ENCODE results near the gene IL36RN. TPM values are rescaled to one million over a fixed set of nuclear protein-coding genes. Genes with fewer than 3 reads are reported as not detected.

Gene IL36RN
- total RNA-seq, 2 experiments from 2014 or later = not detected

DNA sequence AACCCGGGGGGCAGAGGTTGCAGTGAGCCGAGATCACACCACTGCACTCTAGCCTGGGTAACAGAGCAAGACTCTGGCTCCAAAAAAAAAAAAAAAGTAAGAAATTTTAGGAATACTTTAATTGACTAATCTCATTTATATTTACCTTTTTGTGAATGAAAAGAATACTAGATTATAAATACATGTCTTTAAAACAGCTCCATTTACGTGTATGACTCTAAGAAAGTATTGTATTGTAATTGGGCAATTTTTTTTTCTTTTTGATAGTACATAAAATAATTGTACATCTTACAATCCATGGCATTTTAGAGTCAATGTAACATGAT, 45.7 kb upstream of the IL36RN start:
- Histone ChIP-seq H4K20me1 (ENCODE audit: insufficient read depth, low read length) (no peaks in the 10 kb centered on the region), H3K9me2 (ENCODE audit: insufficient read depth, low read length) (no peaks in the 10 kb centered on the region), H3K4me3 (ENCODE audit: low read depth, low read length, poor library complexity, severe bottlenecking) (no peak overlapping the region), H3K27ac (ENCODE audit: low read depth, low read length, poor library complexity, severe bottlenecking) (no peak overlapping the region), H3K4me2 (ENCODE audit: low read length) (no peak overlapping the region), H3K4me1 (ENCODE audit: insufficient read depth, low read length, poor library complexity, severe bottlenecking) (no peaks in the 10 kb centered on the region), H3K9me3 (ENCODE audit: low read length) (no peaks in the 10 kb centered on the region), H3K79me2 (ENCODE audit: insufficient read depth, low read depth, low read length) (no peaks in the 10 kb centered on the region), H2AFZ (ENCODE audit: low read length) (no peak overlapping the region), H3K36me3 (ENCODE audit: insufficient read depth, low read length) (no peaks in the 10 kb centered on the region)
- intact Hi-C loops (cut with micrococcal nuclease; ENCODE audit: unreplicated experiment) = no loop called here
- TF ChIP-seq EZH2phosphoT487 (IDR thresholded peaks at IDR 0.05; ENCODE audit: borderline replicate concordance, low read depth, low read length) (no peak), CTCF (conservative IDR thresholded peaks at IDR 0.05; ENCODE audit: low read length) (no peak)
- ChIA-PET POLR2A (no interaction called here), CTCF (ENCODE audit: unreplicated experiment) (no interaction called here)
- no TSS peak for BruUV-seq (replicated peaks)
- DNase-seq (ENCODE audit: low spot score) = no peak

DNA sequence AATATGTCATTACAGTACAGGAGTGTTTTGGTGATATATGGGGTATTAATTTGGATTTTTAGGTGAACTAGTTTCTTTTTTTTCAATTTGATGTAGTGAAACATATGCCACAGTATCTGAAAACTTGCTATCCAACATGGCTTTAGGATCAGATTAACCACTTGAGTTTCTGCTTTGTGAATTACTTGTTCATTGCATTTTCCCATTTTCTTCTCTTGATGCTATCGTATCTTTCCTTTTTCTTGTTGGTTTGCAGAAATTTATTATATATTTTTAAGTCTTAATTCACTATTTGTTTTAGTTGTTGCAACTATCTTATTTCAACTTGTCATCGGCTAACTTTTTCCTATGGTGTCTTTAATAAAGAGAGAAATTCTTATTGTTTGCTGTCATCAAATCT, 44.9 kb upstream of the IL36RN start:
- DNase-seq (ENCODE audit: low spot score) = no peak
- CTCF ChIA-PET (ENCODE audit: unreplicated experiment) = no interaction called here
- Histone ChIP-seq H3K9me3 (ENCODE audit: low read length) (no peaks in the 10 kb centered on the region), H3K27ac (ENCODE audit: low read depth, low read length, poor library complexity, severe bottlenecking) (no peak overlapping the region), H3K36me3 (ENCODE audit: insufficient read depth, low read length) (no peaks in the 10 kb centered on the region), H4K20me1 (ENCODE audit: insufficient read depth, low read length) (no peaks in the 10 kb centered on the region), H3K4me2 (ENCODE audit: low read length) (no peak overlapping the region), H3K4me1 (ENCODE audit: insufficient read depth, low read length, poor library complexity, severe bottlenecking) (no peaks in the 10 kb centered on the region), H3K79me2 (ENCODE audit: insufficient read depth, low read depth, low read length) (no peaks in the 10 kb centered on the region), H3K9me2 (ENCODE audit: insufficient read depth, low read length) (no peaks in the 10 kb centered on the region), H3K4me3 (ENCODE audit: low read depth, low read length, poor library complexity, severe bottlenecking) (no peak overlapping the region), H2AFZ (ENCODE audit: low read length) (no peak overlapping the region)
- BruUV-seq (replicated peaks) = no TSS peak
- TF ChIP-seq CTCF (conservative IDR thresholded peaks at IDR 0.05; ENCODE audit: low read length) (no peak), EZH2phosphoT487 (IDR thresholded peaks at IDR 0.05; ENCODE audit: borderline replicate concordance, low read depth, low read length) (no peak)
- intact Hi-C loops (cut with micrococcal nuclease; ENCODE audit: unreplicated experiment) = no loop called here
- POLR2A ChIA-PET = no interaction called here

DNA sequence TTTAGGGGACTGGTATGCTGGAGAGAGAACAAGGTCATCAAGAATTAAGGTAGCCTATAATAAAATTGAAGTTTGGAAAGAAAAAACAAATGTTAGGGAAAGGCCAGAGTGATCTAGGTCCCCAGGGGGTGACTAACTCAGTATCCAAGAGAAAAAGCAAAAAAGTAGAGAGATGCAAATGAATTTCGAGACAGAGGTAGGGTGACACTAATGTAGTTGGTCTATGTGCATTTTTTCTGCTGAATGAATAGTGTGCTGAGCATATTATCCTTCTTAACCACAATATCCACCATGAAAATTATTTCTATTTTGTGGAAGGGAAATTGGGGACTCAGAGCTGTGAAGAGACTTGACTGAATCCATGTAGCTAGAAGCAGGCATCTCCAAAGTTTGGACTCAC, 44.0 kb upstream of the IL36RN start:
- intact Hi-C loops (cut with micrococcal nuclease; ENCODE audit: unreplicated experiment) = no loop called here
- no peak overlapping the region for H3K4me2 ChIP-seq (ENCODE audit: low read length)
- no peaks in the 10 kb centered on the region for H4K20me1 ChIP-seq (ENCODE audit: insufficient read depth, low read length)
- DNase-seq (ENCODE audit: low spot score) = no peak
- no peaks in the 10 kb centered on the region for H3K9me3 ChIP-seq (ENCODE audit: low read length)
- no peaks in the 10 kb centered on the region for H3K79me2 ChIP-seq (ENCODE audit: insufficient read depth, low read depth, low read length)
- no peak for TF ChIP-seq EZH2phosphoT487 (IDR thresholded peaks at IDR 0.05; ENCODE audit: borderline replicate concordance, low read depth, low read length)
- TF ChIP-seq CTCF (conservative IDR thresholded peaks at IDR 0.05; ENCODE audit: low read length) = no peak
- no peaks in the 10 kb centered on the region for H3K36me3 ChIP-seq (ENCODE audit: insufficient read depth, low read length)
- no peaks in the 10 kb centered on the region for H3K9me2 ChIP-seq (ENCODE audit: insufficient read depth, low read length)
- H2AFZ ChIP-seq (ENCODE audit: low read length) = no peak overlapping the region
- POLR2A ChIA-PET = no interaction called here
- BruUV-seq (replicated peaks) = no TSS peak
- CTCF ChIA-PET (ENCODE audit: unreplicated experiment) = no interaction called here
- H3K27ac ChIP-seq (ENCODE audit: low read depth, low read length, poor library complexity, severe bottlenecking) = no peak overlapping the region
- H3K4me1 ChIP-seq (ENCODE audit: insufficient read depth, low read length, poor library complexity, severe bottlenecking) = no peaks in the 10 kb centered on the region
- no peak overlapping the region for H3K4me3 ChIP-seq (ENCODE audit: low read depth, low read length, poor library complexity, severe bottlenecking)

Measured in OCI-LY7 (cell line).